Cardiac muscle cell (in vitro differentiated cells and primary cell): ENCODE results near the gene CHMP3. TPM values are rescaled to one million over a fixed set of nuclear protein-coding genes. Genes with fewer than 3 reads are reported as not detected.

Experiments used
- DNase-seq, 2 donors: peaks; one replicate each; pipeline versions ENCODE4 v3.0.0 to v3.0.0-alpha.2; 2010 to 2017; ENCODE audit warnings: low read depth in 1 of 2, low spot score in 1 of 2
- H3K27ac ChIP-seq: fragments of 200-600 bp; sonication (generic); 2 replicates; pipeline ENCODE4 v1.5.1; 2016
- H3K27me3 ChIP-seq: fragments of 200-600 bp; sonication (generic); 2 replicates; pipeline ENCODE4 v1.6.0; 2016; ENCODE audit warnings: control low read depth
- H3K36me3 ChIP-seq: fragments of 200-600 bp; sonication (generic); 2 replicates; pipeline ENCODE4 v1.5.1; 2016; ENCODE audit warnings: control low read depth
- H3K4me1 ChIP-seq: fragments of 200-600 bp; sonication (generic); 2 replicates; pipeline ENCODE4 v1.8.1; 2017; ENCODE audit warnings: low read depth, mild to moderate bottlenecking, mixed run types
- H3K4me3 ChIP-seq: fragments of 200-600 bp; sonication (generic); 2 replicates; pipeline ENCODE4 v1.5.1; 2016; ENCODE audit warnings: mild to moderate bottlenecking
- H3K9me3 ChIP-seq: fragments of 200-600 bp; sonication (generic); 2 replicates; pipeline ENCODE4 v1.5.1; 2017; ENCODE audit warnings: low read depth, mild to moderate bottlenecking, control low read depth
- polyA plus RNA-seq: library from polyadenylated mRNA; unstranded; fragments of >200 nt; fragmentation: Nextera tagmentation; extraction: Ambion mirVana; gene quantifications from 2 replicates; pipeline ENCODE4 v1.2.1, GENCODE V29; 2016
- total RNA-seq: library from RNA; depleted of rRNA; stranded (reverse); fragments of >200 nt; gene quantifications from 2 replicates; pipeline ENCODE4 v1.2.3, GENCODE V29; 2016
- TF ChIP-seq, protein P1 (sequence below): IDR thresholded peaks from 2 replicates; pipeline ENCODE4 v1.5.1; 2012; ENCODE audit warnings: low read depth, mild to moderate bottlenecking, low read length

CHMP3 gene
- total and polyA plus RNA-seq, 2 experiments from 2014 or later = 31.1 to 47.4 TPM

DNA sequence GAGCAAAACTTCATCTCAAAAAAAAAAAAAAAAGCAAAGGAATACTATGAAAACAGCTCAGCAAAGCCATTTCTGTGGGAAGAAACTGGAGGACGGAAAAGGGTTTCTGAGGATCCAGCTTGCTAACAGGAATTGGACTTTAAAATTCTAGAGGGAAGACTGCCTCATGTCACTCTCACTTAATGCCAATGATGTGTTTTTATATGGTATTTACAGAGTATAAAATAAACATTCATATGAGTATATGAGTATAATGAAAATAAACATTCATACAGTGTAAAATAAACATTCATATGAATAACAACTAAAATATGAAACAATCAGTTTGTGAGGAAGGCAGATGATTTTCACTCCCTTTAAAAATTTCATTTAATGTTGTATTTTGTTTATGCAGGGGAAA lies 43.9 kb downstream of the CHMP3 start:
- no peaks in the 10 kb centered on the region for H3K4me1 ChIP-seq

DNA sequence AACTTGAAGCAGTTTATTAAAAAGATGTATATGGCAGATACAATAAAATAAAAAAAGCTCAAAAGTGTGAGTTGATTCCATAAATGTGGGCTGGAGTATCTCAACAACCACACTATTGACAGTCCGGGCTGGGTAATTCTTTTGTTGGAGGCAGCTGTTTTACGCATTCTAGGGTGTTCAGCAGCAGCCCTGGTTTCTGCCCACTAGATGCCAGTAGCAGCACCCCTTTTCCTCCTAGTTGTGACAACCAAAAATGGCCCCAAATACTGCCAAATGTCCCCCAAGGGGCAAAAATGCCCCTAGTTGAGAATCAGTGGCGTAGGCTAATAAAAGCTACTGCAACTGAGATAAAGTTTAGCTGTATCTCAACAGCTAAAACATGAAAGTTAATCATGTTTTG lies 44.8 kb downstream of the CHMP3 start:
- Histone ChIP-seq H3K27me3 (no peaks in the 10 kb centered on the region), H3K9me3 (no peaks in the 10 kb centered on the region), H3K4me3 (no peak overlapping the region), H3K4me1 (no peaks in the 10 kb centered on the region), H3K27ac (no peak overlapping the region), H3K36me3 (no peaks in the 10 kb centered on the region)
- TF ChIP-seq, protein P1, sequence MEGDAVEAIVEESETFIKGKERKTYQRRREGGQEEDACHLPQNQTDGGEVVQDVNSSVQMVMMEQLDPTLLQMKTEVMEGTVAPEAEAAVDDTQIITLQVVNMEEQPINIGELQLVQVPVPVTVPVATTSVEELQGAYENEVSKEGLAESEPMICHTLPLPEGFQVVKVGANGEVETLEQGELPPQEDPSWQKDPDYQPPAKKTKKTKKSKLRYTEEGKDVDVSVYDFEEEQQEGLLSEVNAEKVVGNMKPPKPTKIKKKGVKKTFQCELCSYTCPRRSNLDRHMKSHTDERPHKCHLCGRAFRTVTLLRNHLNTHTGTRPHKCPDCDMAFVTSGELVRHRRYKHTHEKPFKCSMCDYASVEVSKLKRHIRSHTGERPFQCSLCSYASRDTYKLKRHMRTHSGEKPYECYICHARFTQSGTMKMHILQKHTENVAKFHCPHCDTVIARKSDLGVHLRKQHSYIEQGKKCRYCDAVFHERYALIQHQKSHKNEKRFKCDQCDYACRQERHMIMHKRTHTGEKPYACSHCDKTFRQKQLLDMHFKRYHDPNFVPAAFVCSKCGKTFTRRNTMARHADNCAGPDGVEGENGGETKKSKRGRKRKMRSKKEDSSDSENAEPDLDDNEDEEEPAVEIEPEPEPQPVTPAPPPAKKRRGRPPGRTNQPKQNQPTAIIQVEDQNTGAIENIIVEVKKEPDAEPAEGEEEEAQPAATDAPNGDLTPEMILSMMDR = peak; percentile 51
- peak; percentile 19 to 33 for DNase-seq

More for the DNA sequence above, 43.9 kb downstream of the CHMP3 start:
- H3K27me3 ChIP-seq = no peaks in the 10 kb centered on the region
- H3K9me3 ChIP-seq = no peaks in the 10 kb centered on the region
- no peak overlapping the region for H3K27ac ChIP-seq
- DNase-seq = no peak
- H3K36me3 ChIP-seq = no peaks in the 10 kb centered on the region
- TF ChIP-seq, protein P1 = no peak
- no peak overlapping the region for H3K4me3 ChIP-seq

DNA sequence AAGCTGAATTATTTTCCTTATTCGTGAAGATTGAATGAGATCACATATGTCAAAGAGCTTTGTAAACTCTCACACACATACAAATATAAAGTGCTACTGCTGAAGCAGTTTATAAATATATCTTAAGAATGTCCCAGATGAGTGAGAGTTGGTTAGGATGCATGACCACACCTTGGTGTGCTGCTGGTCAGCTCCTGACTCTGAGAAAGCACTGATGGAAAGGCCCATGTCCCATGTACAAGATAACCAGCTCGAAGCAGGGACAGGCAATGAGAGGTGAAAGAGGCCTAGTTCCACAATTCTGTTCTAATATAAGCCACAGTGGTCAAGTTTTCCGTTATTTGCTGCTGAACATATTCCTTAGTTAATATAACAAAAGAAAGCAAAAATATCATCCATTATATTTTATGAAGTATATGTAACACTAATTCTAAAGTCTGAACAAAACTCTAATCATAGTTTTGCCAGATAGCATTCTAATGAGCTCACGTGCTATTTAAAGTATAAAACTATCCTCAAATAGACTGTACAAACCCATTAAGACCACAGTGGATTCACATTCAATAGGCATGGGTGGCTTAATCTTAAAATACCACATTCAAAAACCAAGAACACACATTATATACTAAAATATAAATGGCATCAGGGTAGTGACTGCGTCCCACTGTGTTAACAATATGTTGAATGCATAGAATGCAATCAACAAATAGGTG lies 49.1 kb downstream of the CHMP3 start:
- no peaks in the 10 kb centered on the region for H3K36me3 ChIP-seq
- no peaks in the 10 kb centered on the region for H3K4me1 ChIP-seq
- TF ChIP-seq, protein P1 = no peak
- no peak overlapping the region for H3K4me3 ChIP-seq
- H3K9me3 ChIP-seq = no peaks in the 10 kb centered on the region
- no peaks in the 10 kb centered on the region for H3K27me3 ChIP-seq
- no peak overlapping the region for H3K27ac ChIP-seq
- DNase-seq = no peak

DNA sequence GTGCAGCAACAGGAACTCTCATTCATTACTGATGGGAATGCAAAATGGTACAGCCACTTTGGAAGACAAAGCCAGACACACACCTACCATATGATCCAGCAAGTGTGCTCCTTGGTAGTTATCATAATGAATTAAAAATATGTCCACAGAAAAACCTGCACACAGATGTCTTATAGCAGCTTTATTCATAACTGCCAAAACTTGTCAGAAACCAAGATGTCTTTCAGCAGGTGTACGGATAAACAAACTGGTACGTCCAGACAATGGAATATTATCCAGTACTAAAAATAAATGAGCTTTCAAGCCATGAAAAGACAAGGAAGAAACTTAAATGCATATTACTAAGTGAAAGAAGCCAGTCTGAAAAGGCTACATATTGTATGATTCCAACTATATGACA lies 50.4 kb downstream of the CHMP3 start:
- TF ChIP-seq, protein P1 = no peak
- no peaks in the 10 kb centered on the region for H3K9me3 ChIP-seq
- H3K4me3 ChIP-seq = no peak overlapping the region
- H3K4me1 ChIP-seq = no peaks in the 10 kb centered on the region
- no peak for DNase-seq
- no peak overlapping the region for H3K27ac ChIP-seq
- no peaks in the 10 kb centered on the region for H3K36me3 ChIP-seq
- no peaks in the 10 kb centered on the region for H3K27me3 ChIP-seq

DNA sequence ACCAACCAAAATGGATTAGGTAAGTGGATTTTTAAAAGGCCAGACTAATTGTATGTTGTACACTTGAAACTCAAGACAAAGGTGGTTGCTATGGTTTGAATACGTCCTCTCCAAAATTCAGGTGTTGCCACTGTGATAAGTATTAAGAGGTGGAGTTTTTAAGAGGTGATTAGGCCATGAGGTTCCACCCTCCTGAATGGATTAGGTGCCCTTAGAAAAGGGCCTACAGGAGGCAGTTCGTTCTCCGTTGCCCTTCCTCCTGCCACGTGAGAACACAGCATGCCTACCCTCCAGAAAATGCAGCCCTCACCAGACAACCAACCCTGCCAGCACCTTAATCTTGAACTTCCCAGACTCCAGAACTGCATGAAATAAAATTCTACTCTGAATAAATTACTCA lies 51.2 kb downstream of the CHMP3 start:
- DNase-seq = no peak
- H3K9me3 ChIP-seq = no peaks in the 10 kb centered on the region
- H3K36me3 ChIP-seq = no peaks in the 10 kb centered on the region
- H3K4me3 ChIP-seq = no peak overlapping the region
- no peak overlapping the region for H3K27ac ChIP-seq
- TF ChIP-seq, protein P1 = no peak
- no peaks in the 10 kb centered on the region for H3K27me3 ChIP-seq
- no peaks in the 10 kb centered on the region for H3K4me1 ChIP-seq
